HL-60 (cell line): ENCODE results near the gene FCRLB.

Source experiments
- DNase-seq, 2 experiments: peaks; one replicate each; pipeline ENCODE4 v3.0.0-alpha.2; 2010 to 2020; ENCODE audit warnings: low read depth in 1 of 2, low spot score in 1 of 2
- H3K27ac ChIP-seq: fragments of 250-450 bp; sonication (Bioruptor Pico); replicated peaks from 2 replicates; pipeline ENCODE4 v1.5.1; 2020; ENCODE audit warnings: mild to moderate bottlenecking, moderate library complexity
- H3K27me3 ChIP-seq: fragments of 250-450 bp; sonication (Bioruptor Pico); 2 replicates; pipeline ENCODE4 v1.5.1; 2021; ENCODE audit warnings: mild to moderate bottlenecking, moderate library complexity; ENCODE audit not compliant: insufficient read depth, poor library complexity, severe bottlenecking
- H3K4me3 ChIP-seq: replicated peaks from 2 replicates; pipeline ENCODE4 v1.5.1; 2011; ENCODE audit warnings: mild to moderate bottlenecking, control low read depth, low read length; ENCODE audit not compliant: insufficient read depth
- GABPA ChIP-seq: IDR thresholded peaks from 2 replicates; pipeline ENCODE4 v1.6.1; 2012; ENCODE audit warnings: low read depth
- POLR2AphosphoS5 ChIP-seq: IDR thresholded peaks from 2 replicates; pipeline ENCODE4 v1.6.1; 2012; ENCODE audit warnings: low read depth
- SPI1 ChIP-seq: IDR thresholded peaks from 2 replicates; pipeline ENCODE4 v1.6.1; 2012; ENCODE audit warnings: low read depth, mild to moderate bottlenecking, borderline replicate concordance
- TF ChIP-seq, protein P1 (sequence below): IDR thresholded peaks from 2 replicates; pipeline ENCODE4 v1.6.1; 2012; ENCODE audit warnings: low read depth; ENCODE audit not compliant: insufficient replicate concordance
- TF ChIP-seq, protein P2 (sequence below): IDR thresholded peaks from one replicate; pipeline ENCODE4 v1.5.1; 2011; ENCODE audit warnings: low read length, control low read depth, inconsistent platforms; ENCODE audit not compliant: insufficient read depth

FCRLB gene

DNA sequence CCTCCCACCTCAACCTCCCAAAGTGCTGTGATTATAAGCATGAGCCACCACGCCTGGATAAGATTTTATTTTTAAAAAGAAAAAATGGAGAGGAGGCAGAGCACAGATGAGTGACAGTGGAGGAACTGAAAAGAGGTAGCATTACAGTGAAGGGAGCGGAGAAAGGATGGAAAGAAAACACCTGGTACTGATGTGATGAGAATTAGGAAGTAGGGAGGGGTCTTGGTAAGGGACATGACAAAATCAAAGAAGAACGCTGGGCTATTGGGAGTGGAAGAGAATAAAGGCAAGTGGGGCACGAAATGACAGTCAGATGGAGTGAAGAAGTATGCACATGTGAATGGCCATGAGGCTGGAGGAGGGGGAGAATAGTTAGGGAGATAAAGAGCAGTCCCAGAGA lies 12.0 kb upstream of the FCRLB start:
- Histone ChIP-seq H3K27ac (no peak overlapping the region), H3K27me3 (no peaks in the 10 kb centered on the region), H3K4me3 (no peak overlapping the region)
- DNase-seq: no peak
- TF ChIP-seq POLR2AphosphoS5 (no peak), SPI1 (no peak), GABPA (no peak)
- TF ChIP-seq, protein P1, sequence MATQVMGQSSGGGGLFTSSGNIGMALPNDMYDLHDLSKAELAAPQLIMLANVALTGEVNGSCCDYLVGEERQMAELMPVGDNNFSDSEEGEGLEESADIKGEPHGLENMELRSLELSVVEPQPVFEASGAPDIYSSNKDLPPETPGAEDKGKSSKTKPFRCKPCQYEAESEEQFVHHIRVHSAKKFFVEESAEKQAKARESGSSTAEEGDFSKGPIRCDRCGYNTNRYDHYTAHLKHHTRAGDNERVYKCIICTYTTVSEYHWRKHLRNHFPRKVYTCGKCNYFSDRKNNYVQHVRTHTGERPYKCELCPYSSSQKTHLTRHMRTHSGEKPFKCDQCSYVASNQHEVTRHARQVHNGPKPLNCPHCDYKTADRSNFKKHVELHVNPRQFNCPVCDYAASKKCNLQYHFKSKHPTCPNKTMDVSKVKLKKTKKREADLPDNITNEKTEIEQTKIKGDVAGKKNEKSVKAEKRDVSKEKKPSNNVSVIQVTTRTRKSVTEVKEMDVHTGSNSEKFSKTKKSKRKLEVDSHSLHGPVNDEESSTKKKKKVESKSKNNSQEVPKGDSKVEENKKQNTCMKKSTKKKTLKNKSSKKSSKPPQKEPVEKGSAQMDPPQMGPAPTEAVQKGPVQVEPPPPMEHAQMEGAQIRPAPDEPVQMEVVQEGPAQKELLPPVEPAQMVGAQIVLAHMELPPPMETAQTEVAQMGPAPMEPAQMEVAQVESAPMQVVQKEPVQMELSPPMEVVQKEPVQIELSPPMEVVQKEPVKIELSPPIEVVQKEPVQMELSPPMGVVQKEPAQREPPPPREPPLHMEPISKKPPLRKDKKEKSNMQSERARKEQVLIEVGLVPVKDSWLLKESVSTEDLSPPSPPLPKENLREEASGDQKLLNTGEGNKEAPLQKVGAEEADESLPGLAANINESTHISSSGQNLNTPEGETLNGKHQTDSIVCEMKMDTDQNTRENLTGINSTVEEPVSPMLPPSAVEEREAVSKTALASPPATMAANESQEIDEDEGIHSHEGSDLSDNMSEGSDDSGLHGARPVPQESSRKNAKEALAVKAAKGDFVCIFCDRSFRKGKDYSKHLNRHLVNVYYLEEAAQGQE: no peak
- TF ChIP-seq, protein P2, sequence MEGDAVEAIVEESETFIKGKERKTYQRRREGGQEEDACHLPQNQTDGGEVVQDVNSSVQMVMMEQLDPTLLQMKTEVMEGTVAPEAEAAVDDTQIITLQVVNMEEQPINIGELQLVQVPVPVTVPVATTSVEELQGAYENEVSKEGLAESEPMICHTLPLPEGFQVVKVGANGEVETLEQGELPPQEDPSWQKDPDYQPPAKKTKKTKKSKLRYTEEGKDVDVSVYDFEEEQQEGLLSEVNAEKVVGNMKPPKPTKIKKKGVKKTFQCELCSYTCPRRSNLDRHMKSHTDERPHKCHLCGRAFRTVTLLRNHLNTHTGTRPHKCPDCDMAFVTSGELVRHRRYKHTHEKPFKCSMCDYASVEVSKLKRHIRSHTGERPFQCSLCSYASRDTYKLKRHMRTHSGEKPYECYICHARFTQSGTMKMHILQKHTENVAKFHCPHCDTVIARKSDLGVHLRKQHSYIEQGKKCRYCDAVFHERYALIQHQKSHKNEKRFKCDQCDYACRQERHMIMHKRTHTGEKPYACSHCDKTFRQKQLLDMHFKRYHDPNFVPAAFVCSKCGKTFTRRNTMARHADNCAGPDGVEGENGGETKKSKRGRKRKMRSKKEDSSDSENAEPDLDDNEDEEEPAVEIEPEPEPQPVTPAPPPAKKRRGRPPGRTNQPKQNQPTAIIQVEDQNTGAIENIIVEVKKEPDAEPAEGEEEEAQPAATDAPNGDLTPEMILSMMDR: no peak

DNA sequence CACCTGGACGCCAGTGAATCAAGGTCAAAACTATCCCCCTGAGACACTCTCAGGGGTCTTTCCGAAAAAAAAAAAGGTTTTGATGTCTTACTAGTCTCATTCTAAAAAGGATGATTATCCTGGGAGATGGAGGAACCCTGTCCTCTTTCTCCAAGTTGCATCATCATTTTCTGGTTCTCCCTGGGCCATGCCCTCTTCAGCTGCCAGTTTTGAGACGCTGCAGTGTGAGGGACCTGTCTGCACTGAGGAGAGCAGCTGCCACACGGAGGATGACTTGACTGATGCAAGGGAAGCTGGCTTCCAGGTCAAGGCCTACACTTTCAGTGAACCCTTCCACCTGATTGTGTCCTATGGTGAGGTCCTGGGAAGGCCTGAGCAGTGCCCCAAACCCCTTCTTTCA lies 10.8 kb upstream of the FCRLB start:
- Histone ChIP-seq H3K27ac (no peak overlapping the region), H3K4me3 (no peak overlapping the region)

DNA sequence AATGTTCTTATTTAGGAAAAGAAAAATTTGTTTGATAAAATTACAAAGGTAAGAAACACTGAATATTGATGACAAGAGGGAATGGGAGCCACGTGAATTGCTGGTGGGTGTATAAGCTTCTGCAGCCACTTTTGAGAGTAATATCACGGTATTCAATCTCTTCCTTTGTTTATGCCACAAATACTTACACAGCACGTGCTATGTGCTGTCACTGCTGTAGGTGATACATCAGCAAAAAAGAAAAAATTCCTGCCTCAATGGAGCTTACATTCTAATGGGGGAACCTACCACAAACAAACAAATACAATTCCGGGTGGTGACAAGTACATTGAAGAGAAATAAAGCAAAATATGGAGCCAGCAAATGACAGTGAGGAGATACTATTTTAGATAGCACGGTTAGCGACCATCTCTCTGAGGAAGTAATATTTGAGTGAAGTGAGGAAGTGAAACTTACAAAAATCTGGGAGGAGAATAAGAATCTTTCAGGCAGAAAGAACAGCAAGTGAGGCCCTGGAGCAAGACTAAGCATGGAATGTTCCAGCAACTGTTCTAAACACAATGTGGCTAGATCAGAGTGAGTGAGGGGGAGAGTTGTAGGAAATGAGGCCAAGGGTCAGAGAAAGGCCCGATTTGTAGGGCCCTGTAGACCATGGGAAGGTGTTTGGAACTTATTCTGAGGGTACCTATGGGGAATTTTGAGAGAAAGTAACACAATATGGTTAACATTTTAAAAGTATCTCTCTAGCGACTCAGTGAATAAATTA lies 2.6 kb upstream of the FCRLB start:
- TF ChIP-seq SPI1 (peak; percentile 76; the same call in 1 of the 2 replicates), POLR2AphosphoS5 (no peak)
- no peaks in the 10 kb centered on the region for H3K27me3 ChIP-seq
- no peak overlapping the region for H3K4me3 ChIP-seq
- DNase-seq: no peak
- no peak overlapping the region for H3K27ac ChIP-seq

More for the DNA sequence above, 10.8 kb upstream of the FCRLB start:
- TF ChIP-seq SPI1 (no peak), GABPA (no peak), POLR2AphosphoS5 (no peak)
- TF ChIP-seq, protein P2: no peak
- TF ChIP-seq, protein P1: no peak
- H3K27me3 ChIP-seq: no peaks in the 10 kb centered on the region
- no peak for DNase-seq

DNA sequence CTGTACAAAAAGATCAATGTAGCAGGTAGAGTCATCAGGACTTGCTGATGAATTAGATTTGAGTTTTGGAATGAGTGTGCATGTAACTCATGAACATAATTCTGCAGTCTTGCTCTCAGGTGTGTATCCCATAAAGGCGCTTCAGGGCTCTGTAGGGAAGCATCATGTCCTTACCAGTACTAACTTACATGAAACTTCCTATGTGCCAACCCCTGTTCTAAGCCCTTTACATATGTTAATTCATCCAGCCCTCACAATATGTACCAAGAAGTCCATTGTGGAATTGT lies 2.1 kb upstream of the FCRLB start:
- no peak for TF ChIP-seq GABPA
- TF ChIP-seq, protein P1: no peak
- TF ChIP-seq SPI1: no peak
- no peak for TF ChIP-seq POLR2AphosphoS5
- TF ChIP-seq, protein P2: no peak
- DNase-seq: no peak
- Histone ChIP-seq H3K4me3 (no peak overlapping the region), H3K27ac (no peak overlapping the region), H3K27me3 (no peaks in the 10 kb centered on the region)
